Nucleus accumbens (tissue), 56 donors: Measurements from ENCODE around the gene SMIM10L1.

Experiments used
- DNase-seq, 56 donors: peaks; one replicate each; lab custom pipeline; 2025; lab: John Stamatoyannopoulos, UW

Gene SMIM10L1

GRCh38 chr12:11171145-11171968 is at the start of gene SMIM10L1:
SMIM10L1 (plus strand) TSS chr12:11171194; CDS start chr12:11171357, 163 bp downstream.
- peak; percentile 22 to 91 (median 79) for DNase-seq

DNA sequence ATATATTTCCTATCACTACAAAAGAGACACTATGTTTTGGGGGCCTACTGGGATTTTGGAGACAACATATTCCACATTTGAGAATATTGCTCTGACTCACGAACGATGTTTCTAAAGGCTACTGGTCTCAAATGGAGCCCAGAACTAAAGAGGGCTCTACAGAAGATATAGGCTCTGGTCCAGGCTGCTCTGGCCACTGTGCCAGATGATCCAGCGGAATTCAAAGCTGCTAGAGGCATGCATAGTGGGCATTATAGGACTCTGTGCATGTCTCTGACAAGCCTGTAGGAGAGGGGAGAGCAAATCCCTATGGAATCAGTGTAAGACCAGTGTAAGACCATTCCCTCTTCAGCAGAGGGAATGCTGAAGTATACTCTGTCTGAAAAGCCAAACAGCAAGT is 40.6 kb upstream of the SMIM10L1 start:
- no peak for DNase-seq

DNA sequence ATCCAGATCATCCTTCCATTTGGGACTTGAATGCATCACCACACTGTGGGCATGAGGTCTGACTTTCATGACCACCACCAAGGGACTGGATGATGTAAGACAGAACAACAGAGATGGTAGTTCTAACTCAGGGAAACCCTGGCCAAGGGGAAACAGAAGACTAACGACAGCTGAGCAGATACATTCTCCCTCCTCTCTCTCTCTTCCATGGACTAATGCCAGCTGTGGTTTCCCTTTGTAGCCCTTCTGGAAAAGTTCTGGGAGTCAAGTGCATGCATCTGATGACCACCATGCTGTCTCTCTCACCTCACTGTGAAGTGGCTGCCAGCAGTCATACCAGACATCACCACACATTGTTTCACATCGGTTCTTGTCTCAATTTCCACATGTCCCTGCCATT is 40.0 kb upstream of the SMIM10L1 start:
- no peak for DNase-seq

DNA sequence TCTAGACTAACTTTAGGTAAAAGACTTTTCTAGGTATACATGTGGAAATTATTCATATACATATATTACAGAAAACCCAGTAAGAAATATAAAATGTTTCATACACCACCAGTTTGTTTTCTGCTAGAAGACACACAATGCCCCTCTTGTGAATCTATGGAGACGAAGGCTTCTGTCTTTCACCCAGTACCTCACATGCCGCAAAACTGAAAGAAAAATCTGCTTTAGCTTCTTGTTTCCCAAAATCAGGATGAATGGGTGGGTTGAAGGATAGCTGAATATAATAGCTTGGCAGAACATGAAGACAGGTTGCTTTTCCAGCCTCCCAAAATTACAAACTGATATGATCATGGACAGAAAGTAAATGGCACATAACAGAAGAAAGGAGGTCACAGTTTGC is 37.8 kb upstream of the SMIM10L1 start:
- no peak for DNase-seq

DNA sequence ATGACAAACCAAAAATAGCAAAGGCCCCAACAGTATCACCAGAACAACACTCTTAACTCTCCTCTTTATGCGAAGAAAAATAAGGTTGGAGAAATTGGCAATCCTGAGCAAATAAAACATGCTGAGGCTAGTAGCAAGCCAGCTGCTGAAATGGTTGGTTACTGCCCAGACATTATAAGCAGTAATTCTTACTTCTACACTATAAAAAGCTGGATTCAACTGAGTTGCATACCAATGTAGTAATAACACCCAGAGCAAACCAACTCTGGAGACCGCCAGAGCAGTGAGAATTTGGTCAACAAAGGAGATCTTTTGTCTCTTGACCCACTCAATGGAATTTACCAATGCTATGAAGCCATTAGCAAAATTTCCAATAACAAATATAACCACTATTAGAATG is 37.2 kb upstream of the SMIM10L1 start:
- DNase-seq: no peak

- DNase-seq: no peak
Measured at GRCh38 chr12:11134305-11134704, 36.7 kb upstream of the SMIM10L1 start, which contains the start of gene TAS2R30. TAS2R30 (minus strand) TSS chr12:11134644; CDS start chr12:11134244, 400 bp downstream.

DNA sequence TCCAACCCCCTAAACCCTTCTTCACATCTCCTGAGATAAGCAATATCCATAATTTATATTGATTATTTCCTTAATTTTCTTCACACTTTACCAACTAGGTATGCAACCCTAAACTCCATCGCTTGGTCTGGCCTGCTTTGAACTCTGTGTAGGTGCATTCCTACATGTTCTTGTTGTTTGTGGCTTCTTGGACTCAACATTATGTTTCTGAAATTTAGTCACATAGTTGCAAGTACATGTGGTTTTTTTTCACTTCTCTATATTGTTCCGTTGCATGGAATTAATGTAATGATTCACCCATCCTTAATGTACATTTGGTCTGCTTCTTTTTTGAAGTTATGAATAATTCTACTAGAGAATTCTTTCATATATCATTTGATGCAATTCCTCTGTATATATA is 34.9 kb upstream of the SMIM10L1 start:
- DNase-seq: no peak

- no peak for DNase-seq
Measured at GRCh38 chr12:11143352-11143751, 27.6 kb upstream of the SMIM10L1 start.

GRCh38 chr12:11144297-11144696 is 26.7 kb upstream of the SMIM10L1 start:
- no peak for DNase-seq

GRCh38 chr12:11147420-11147819 is 23.6 kb upstream of the SMIM10L1 start:
- DNase-seq: no peak

DNA sequence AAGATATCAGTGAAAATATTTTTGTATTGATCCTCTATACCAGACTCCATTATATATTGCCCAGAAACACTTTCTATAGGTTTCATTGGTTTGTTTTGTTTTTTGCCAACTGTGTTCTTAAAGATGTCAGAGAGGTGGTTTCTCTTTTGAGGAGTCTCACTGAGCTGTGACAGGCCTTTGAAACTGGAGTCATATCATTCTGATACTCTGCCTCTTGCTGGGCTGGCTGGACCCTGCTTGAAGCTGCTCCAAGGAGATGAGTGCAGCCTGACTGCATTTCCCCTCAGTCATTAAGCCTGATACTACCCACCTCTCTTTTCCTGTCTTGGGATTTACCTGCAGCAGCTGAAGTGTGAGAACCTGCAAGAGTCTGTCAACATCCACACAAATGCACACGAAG is 20.2 kb upstream of the SMIM10L1 start:
- DNase-seq: no peak

- no peak for DNase-seq
Measured at GRCh38 chr12:11152725-11153124, 18.3 kb upstream of the SMIM10L1 start.

DNA sequence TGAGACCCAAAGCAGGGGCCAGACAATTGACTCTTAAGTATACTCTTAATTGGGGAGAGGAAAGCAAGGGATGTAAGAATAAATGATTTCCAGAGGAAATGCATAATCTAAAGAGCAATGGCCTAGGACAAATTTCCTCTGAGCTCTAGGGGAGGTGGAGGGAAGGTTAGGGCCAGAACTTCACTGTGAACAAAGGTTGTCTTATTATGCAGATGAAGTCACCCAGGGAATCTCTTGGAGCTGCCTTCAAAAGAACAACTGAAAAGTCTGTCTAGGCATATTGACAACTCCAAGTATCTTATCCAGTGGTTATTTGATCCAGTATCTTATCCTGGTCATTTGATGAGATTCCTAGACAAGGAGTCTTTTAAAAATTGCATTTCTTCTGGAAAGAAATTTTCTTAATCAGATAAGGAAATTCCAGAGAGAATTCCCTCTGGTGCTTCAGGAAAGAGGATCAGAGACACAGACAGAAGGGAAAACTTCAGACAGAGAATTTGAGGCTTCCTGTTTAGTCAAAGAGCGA is 16.5 kb upstream of the SMIM10L1 start:
- DNase-seq: no peak

DNA sequence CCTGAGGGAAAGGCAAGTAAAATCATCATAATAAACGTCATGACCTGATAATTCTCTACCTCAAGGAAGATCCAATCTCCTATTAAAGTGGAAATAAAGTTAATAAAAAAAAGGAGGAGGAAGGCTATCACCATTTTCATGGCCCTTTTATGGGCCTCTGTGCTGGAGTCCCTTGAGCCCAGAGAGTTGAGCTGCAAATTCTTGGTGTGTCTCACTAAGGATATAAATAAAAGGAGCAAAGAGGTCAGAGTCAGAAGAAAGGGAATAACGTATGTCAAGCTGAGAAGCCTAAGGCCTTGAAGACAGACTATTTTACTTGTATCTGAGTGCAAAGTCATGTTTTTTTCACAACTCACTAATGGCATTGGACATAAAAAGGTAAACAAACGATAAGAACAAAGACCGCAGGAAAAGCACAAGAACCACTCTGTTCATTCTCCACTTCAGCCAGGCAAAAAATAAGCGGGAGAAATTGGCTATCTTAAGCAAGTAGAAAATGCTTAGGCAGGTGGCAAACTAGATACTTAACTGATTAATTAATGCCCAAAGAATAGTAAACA is 12.0 kb upstream of the SMIM10L1 start:
- no peak for DNase-seq

DNA sequence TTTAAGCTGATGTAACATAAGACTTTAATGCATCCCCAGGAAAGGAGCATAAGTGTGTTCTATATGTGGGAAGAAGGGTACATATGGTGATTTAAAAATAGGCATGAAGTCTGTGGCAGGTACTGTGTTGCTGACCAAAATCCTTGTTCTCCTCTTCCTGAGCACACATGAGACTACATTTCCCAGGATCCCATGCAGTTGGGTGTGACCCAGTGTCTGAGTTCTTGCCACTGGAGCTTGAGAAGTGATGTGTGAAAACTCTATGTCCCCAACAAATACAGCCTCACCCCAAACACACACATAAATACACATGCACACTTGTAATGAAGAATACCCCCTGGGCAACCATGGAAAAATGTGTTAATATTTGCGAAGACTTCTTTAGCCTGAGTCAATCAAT is 8.5 kb upstream of the SMIM10L1 start:
- no peak for DNase-seq

DNA sequence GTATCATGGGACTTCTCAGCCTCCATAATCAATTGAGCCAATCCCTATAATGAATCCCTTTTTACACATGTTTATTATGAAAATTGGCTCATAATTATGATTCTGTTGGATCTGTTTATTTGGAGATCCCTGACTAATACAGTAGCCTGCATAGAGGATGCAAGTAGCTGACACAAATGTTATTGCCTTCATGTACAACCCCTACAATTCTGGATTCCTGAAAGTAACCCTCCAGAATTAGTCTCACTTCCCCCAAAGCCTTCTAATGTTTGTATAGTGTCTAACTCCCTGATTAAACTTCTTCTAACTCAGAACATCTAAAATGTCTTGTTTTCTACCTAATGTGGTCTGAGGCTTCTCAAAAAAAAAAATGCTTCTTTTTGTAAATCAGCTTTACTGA is 6.6 kb upstream of the SMIM10L1 start:
- no peak for DNase-seq

DNA sequence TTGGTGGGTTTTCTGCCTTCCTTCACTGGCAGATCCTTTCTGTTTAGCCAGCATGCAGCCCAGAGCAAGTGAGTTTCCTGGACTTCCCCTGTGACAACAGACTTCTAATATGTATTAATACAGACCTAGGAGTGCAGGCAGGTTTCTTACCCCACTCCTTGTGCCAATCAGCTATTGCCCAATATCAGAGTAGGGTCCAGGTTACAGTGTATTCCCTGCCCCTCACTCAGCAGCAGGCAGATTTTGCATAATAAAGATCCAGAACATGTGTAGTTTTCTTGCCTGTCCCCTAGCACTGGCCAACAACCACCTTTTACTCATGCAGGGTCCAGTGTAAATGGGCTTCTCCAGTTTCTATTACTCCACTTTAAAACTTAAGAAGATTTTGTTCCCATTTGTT is 4.7 kb upstream of the SMIM10L1 start:
- no peak for DNase-seq

- no peak for DNase-seq
Measured at GRCh38 chr12:11170810-11171144, 217 bp upstream of the SMIM10L1 start.

- peak in 1 of 56 donors; percentile 0 for DNase-seq
Measured at GRCh38 chr12:11171969-11172675, 1.1 kb downstream of the SMIM10L1 start.

- DNase-seq: no peak
Measured at GRCh38 chr12:11174022-11174421, 3.0 kb downstream of the SMIM10L1 start.

- DNase-seq: no peak
Measured at GRCh38 chr12:11178250-11178649, 7.3 kb downstream of the SMIM10L1 start.
